AG04449 (cell line): ENCODE results near the gene LRSAM1.

Experiments
- CTCF ChIA-PET: fragments of 350-600 bp; formaldehyde crosslinking; extraction: SDS; loops from one replicate; lab custom pipeline; 2021; ENCODE audit warnings: antibody characterized with exemption; lab: Yijun Ruan, JAX
- POLR2A ChIA-PET: fragments of 400-600, 350-600 bp; formaldehyde crosslinking; extraction: SDS; loops from one replicate; lab custom pipeline; 2020; ENCODE audit warnings: antibody characterized with exemption, inconsistent platforms; lab: Yijun Ruan, JAX
- DNase-seq: peaks from one replicate; pipeline ENCODE4 v3.0.0-alpha.2; 2010; ENCODE audit warnings: low read depth, low spot score
- H3K4me3 ChIP-seq: 2 replicates; pipeline ENCODE4 v1.5.1; 2011; ENCODE audit warnings: low read depth, mild to moderate bottlenecking, control low read depth, low read length
- CTCF ChIP-seq: IDR thresholded peaks from one replicate; pipeline ENCODE4 v1.5.1; 2011; ENCODE audit warnings: mild to moderate bottlenecking, moderate library complexity, low read length, control low read depth, inconsistent platforms; ENCODE audit not compliant: insufficient read depth; ENCODE audit errors: missing control alignments

Gene LRSAM1

GRCh38 chr9:127539982-127540663 lies 88.8 kb downstream of the LRSAM1 start:
- no peak for TF ChIP-seq CTCF
- ChIA-PET CTCF (interaction anchor here (1.6 to 7.2 kb wide), 3 partner anchors 13 to 45 kb away, joined by 6 to 89 read pairs (median 7); no protein-coding TSS in a partner anchor), POLR2A (interaction anchor here (1.3 to 2.2 kb wide), 4 partner anchors 15 to 22 kb away, joined by 3 to 6 read pairs (median 4); no protein-coding TSS in a partner anchor)
- H3K4me3 ChIP-seq: no peak overlapping the region
- DNase-seq: no peak

GRCh38 chr9:127540664-127541041 lies 89.3 kb downstream of the LRSAM1 start:
- no peak for DNase-seq
- ChIA-PET POLR2A (interaction anchor here (1.8 to 2.2 kb wide), 2 partner anchors 21 kb away, joined by 5 to 6 read pairs; no protein-coding TSS in a partner anchor), CTCF (interaction anchor here (1.6 to 7.2 kb wide), 3 partner anchors 14 to 45 kb away, joined by 6 to 89 read pairs (median 7); no protein-coding TSS in a partner anchor)
- no peak overlapping the region for H3K4me3 ChIP-seq
- TF ChIP-seq CTCF: no peak

- no peak for DNase-seq
- ChIA-PET CTCF (interaction anchor here (1.4 to 2.5 kb wide), 2 partner anchors 16 to 17 kb away, joined by 5 to 7 read pairs; no protein-coding TSS in a partner anchor), POLR2A (interaction anchor here (1.5 to 2.2 kb wide), 2 partner anchors 11 to 22 kb away, joined by 3 to 5 read pairs; no protein-coding TSS in a partner anchor)
- no peak overlapping the region for H3K4me3 ChIP-seq
- no peak for TF ChIP-seq CTCF
These were observed 89.9 kb downstream of the LRSAM1 start for GRCh38 chr9:127541176-127541575.

- CTCF ChIA-PET: interaction anchor here (1.4 to 2.5 kb wide), 2 partner anchors 16 kb away, joined by 5 to 7 read pairs; no protein-coding TSS in a partner anchor
- POLR2A ChIA-PET: interaction anchor here (1.5 kb wide), 1 partner anchor 11 kb away, joined by 3 read pairs; no protein-coding TSS in a partner anchor
- no peak overlapping the region for H3K4me3 ChIP-seq
- no peak for DNase-seq
- TF ChIP-seq CTCF: no peak
These were observed 90.6 kb downstream of the LRSAM1 start for GRCh38 chr9:127541865-127542264.

GRCh38 chr9:127543221-127543620 lies 91.9 kb downstream of the LRSAM1 start:
- no peak for TF ChIP-seq CTCF
- ChIA-PET POLR2A (no interaction called here), CTCF (interaction anchor here (0.8 kb wide), 1 partner anchor 42 kb away, joined by 3 read pairs; no protein-coding TSS in a partner anchor)
- no peak overlapping the region for H3K4me3 ChIP-seq
- no peak for DNase-seq

- ChIA-PET CTCF (interaction anchor here (0.7 to 1.3 kb wide), 6 partner anchors 10 to 42 kb away, joined by 3 to 5 read pairs (median 3); no protein-coding TSS in a partner anchor), POLR2A (interaction anchor here (2.0 kb wide), 1 partner anchor 14 kb away, joined by 7 read pairs; no protein-coding TSS in a partner anchor)
- no peak for DNase-seq
- TF ChIP-seq CTCF: no peak
- H3K4me3 ChIP-seq: no peak overlapping the region
These were observed 92.7 kb downstream of the LRSAM1 start for GRCh38 chr9:127543973-127544533.
